ENCODE results near the gene NFATC3.

GRCh38 chr16:68227850-68228553 is 142.8 kb downstream of the NFATC3 start:
- TF ChIP-seq HDGF (IDR thresholded peaks at IDR 0.05; ENCODE audit: borderline replicate concordance) = no peak
- TF ChIP-seq L3MBTL2 (conservative IDR thresholded peaks at IDR 0.05) = no peak
- TF ChIP-seq BHLHE40 (IDR thresholded peaks at IDR 0.05; ENCODE audit: borderline replicate concordance) = no peak
- no peak for TF ChIP-seq NFRKB (IDR thresholded peaks at IDR 0.05)
- TF ChIP-seq FOXK2 (IDR thresholded peaks at IDR 0.05) = no peak
- TF ChIP-seq ELF4 (IDR thresholded peaks at IDR 0.05) = no peak
- no peak for TF ChIP-seq ARNT (IDR thresholded peaks at IDR 0.05)
- no peak for TF ChIP-seq LEF1 (IDR thresholded peaks at IDR 0.05; ENCODE audit: borderline replicate concordance)
- TF ChIP-seq SP1 (IDR thresholded peaks at IDR 0.05) = no peak

Data from HEK293T (cell line).